OCI-LY1 (cell line): ENCODE results near the gene SLIT3.

ENCODE experiments used
- H2AFZ ChIP-seq: fragments of 200-600 bp; sonication (generic), shearing (Covaris generic); 2 replicates; pipeline ENCODE4 v1.6.0; 2014; ENCODE audit warnings: antibody characterized with exemption, mild to moderate bottlenecking, low read length
- H3F3A ChIP-seq: fragments of 200-600 bp; sonication (generic), shearing (Covaris generic); 2 replicates; pipeline ENCODE4 v1.6.0; 2014; ENCODE audit warnings: mild to moderate bottlenecking, antibody characterized with exemption, low read length, moderate library complexity; ENCODE audit not compliant: insufficient read depth
- H3K27ac ChIP-seq: fragments of 200-600 bp; sonication (generic); 2 replicates; pipeline ENCODE4 v1.5.1; 2014; ENCODE audit warnings: low read length, mixed run types, mild to moderate bottlenecking, low read depth; ENCODE audit not compliant: poor library complexity, severe bottlenecking
- H3K27me3 ChIP-seq: fragments of 200-600 bp; sonication (generic); 2 replicates; pipeline ENCODE4 v1.6.0; 2014; ENCODE audit warnings: antibody characterized with exemption, mild to moderate bottlenecking, low read length, moderate library complexity; ENCODE audit not compliant: insufficient read depth
- H3K36me3 ChIP-seq: fragments of 200-600 bp; sonication (generic); 2 replicates; pipeline ENCODE4 v1.6.1; 2014; ENCODE audit warnings: mild to moderate bottlenecking, antibody characterized with exemption, low read length, moderate library complexity, mixed read lengths; ENCODE audit not compliant: insufficient read depth
- H3K4me1 ChIP-seq: fragments of 200-600 bp; sonication (generic); 2 replicates; pipeline ENCODE4 v1.5.1; 2014; ENCODE audit warnings: mild to moderate bottlenecking, low read length, moderate library complexity; ENCODE audit not compliant: insufficient read depth, severe bottlenecking
- H3K4me2 ChIP-seq: fragments of 200-600 bp; sonication (generic), shearing (Covaris generic); 2 replicates; pipeline ENCODE4 v1.6.1; 2014; ENCODE audit warnings: low read length
- H3K4me3 ChIP-seq: fragments of 200-600 bp; sonication (generic); 2 replicates; pipeline ENCODE4 v1.5.1; 2014; ENCODE audit warnings: low read length, low read depth, mild to moderate bottlenecking, mixed read lengths; ENCODE audit not compliant: poor library complexity, severe bottlenecking
- H3K79me2 ChIP-seq: fragments of 200-600 bp; shearing (Covaris generic); 2 replicates; pipeline ENCODE4 v1.6.1; 2016; ENCODE audit warnings: mixed run types, low read length, mixed read lengths; ENCODE audit not compliant: insufficient read depth
- H3K9ac ChIP-seq: fragments of 200-600 bp; sonication (generic), shearing (Covaris generic); 2 replicates; pipeline ENCODE4 v1.6.1; 2014; ENCODE audit warnings: mild to moderate bottlenecking, low read length, mixed read lengths
- H3K9me2 ChIP-seq: fragments of 200-600 bp; sonication (generic), shearing (Covaris generic); 2 replicates; pipeline ENCODE4 v1.6.1; 2014; ENCODE audit warnings: low read depth, mild to moderate bottlenecking, low read length, mixed read lengths
- H3K9me3 ChIP-seq: fragments of 200-600 bp; shearing (Covaris generic); 2 replicates; pipeline ENCODE4 v1.6.1; 2014; ENCODE audit warnings: low read length, mixed read lengths
- H4K20me1 ChIP-seq: fragments of 200-600 bp; sonication (generic), shearing (Covaris generic); 2 replicates; pipeline ENCODE4 v1.6.0; 2016; ENCODE audit warnings: mild to moderate bottlenecking, low read length; ENCODE audit not compliant: insufficient read depth
- CTCF ChIP-seq: fragments of 200-600 bp; sonication (generic), shearing (Covaris generic); IDR thresholded peaks from 2 replicates; pipeline ENCODE4 v1.5.1; 2017; ENCODE audit warnings: mild to moderate bottlenecking, antibody characterized with exemption, low read length, moderate library complexity, mixed read lengths
- EZH2 ChIP-seq: fragments of 200-600 bp; sonication (generic), shearing (Covaris generic); IDR thresholded peaks from 2 replicates; pipeline ENCODE4 v1.8.0; 2017; ENCODE audit warnings: borderline replicate concordance, mixed run types, mild to moderate bottlenecking, antibody characterized with exemption, low read length, moderate library complexity, mixed read lengths

SLIT3 gene

DNA sequence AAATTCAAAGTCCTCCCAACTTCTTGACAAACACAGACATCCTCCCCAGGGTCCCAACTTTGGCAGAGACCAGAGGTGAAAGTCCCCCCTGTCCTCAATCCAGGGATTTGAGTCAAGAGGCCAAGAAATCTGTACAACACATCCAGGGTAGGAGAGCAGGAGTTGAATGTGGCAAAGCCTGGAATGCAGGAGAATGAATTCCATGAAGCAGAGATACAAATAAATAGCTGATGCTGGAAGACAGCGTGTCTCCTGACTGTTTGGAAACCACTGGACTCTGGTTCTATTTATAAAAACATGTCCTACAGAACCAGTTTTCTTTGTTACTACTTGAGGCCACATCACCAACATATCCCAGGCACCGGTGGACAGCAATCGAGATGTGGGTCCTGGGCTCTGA, 43.7 kb upstream of the SLIT3 start:
- Histone ChIP-seq H3K9me2 (no peaks in the 10 kb centered on the region), H3F3A (no peaks in the 10 kb centered on the region), H3K4me3 (no peak overlapping the region), H3K27me3 (no peaks in the 10 kb centered on the region), H4K20me1 (no peaks in the 10 kb centered on the region), H3K4me1 (no peaks in the 10 kb centered on the region), H3K27ac (no peak overlapping the region), H2AFZ (no peak overlapping the region), H3K79me2 (no peaks in the 10 kb centered on the region), H3K9me3 (no peaks in the 10 kb centered on the region), H3K9ac (no peak overlapping the region), H3K36me3 (no peaks in the 10 kb centered on the region), H3K4me2 (no peak overlapping the region)
- no peak for TF ChIP-seq CTCF
- no peak for TF ChIP-seq EZH2

GRCh38 chr5:169343766-169344165, 42.8 kb upstream of the SLIT3 start:
- no peaks in the 10 kb centered on the region for H3K36me3 ChIP-seq
- H3K27ac ChIP-seq = no peak overlapping the region
- no peak overlapping the region for H3K4me2 ChIP-seq
- H3K9me2 ChIP-seq = no peaks in the 10 kb centered on the region
- H2AFZ ChIP-seq = no peak overlapping the region
- H3K79me2 ChIP-seq = no peaks in the 10 kb centered on the region
- H3K4me1 ChIP-seq = no peaks in the 10 kb centered on the region
- no peak overlapping the region for H3K4me3 ChIP-seq
- H3K27me3 ChIP-seq = no peaks in the 10 kb centered on the region
- H3K9me3 ChIP-seq = no peaks in the 10 kb centered on the region
- H3K9ac ChIP-seq = no peak overlapping the region
- H4K20me1 ChIP-seq = no peaks in the 10 kb centered on the region
- TF ChIP-seq CTCF = no peak
- no peak for TF ChIP-seq EZH2
- H3F3A ChIP-seq = no peaks in the 10 kb centered on the region

DNA sequence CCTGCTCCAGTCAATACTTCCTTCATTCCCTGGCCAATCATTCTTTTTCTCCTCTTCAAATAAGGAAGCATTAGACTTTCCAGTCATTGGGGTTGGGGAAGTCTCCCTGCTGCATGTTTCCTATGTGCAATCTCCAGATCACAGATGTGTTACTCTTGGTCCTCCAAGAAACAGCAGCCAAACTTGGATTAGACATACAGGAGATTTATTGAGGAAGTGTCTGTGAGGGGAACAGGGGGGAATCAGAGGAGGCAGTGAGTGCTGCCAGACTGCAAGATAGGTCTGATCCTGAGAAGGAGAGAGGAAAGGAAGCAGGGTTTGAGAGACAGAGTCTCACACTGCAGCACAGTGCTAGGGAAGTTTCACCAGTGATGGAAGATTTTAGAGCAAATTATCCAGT, 40.6 kb upstream of the SLIT3 start:
- Histone ChIP-seq H4K20me1 (no peaks in the 10 kb centered on the region), H3F3A (no peaks in the 10 kb centered on the region), H3K9me2 (no peaks in the 10 kb centered on the region), H2AFZ (no peak overlapping the region), H3K9me3 (no peaks in the 10 kb centered on the region), H3K4me3 (no peak overlapping the region), H3K9ac (no peak overlapping the region), H3K4me1 (no peaks in the 10 kb centered on the region), H3K36me3 (no peaks in the 10 kb centered on the region), H3K4me2 (no peak overlapping the region), H3K27ac (no peak overlapping the region), H3K27me3 (no peaks in the 10 kb centered on the region), H3K79me2 (no peaks in the 10 kb centered on the region)
- TF ChIP-seq CTCF (no peak), EZH2 (no peak)
